H9 (cell line): ENCODE data around the gene ANKRD12. TPM values are rescaled to one million over a fixed set of nuclear protein-coding genes. Genes with fewer than 3 reads are reported as not detected.

Source experiments
- DNase-seq: peaks from one replicate; pipeline ENCODE4 v3.0.0-alpha.2; 2017
- H2AFZ ChIP-seq: one replicate; pipeline ENCODE4 v1.6.1; 2013; ENCODE audit warnings: mild to moderate bottlenecking, low read length, control low read depth, moderate library complexity
- H2AK5ac ChIP-seq: 2 replicates; pipeline ENCODE4 v1.6.1; 2013; ENCODE audit warnings: low read length, control low read depth, mixed read lengths; ENCODE audit not compliant: insufficient read length
- H2BK120ac ChIP-seq: one replicate; pipeline ENCODE4 v1.6.1; 2013; ENCODE audit warnings: low read depth, mild to moderate bottlenecking, low read length, control low read depth, inconsistent platforms; ENCODE audit not compliant: poor library complexity, severe bottlenecking
- H2BK12ac ChIP-seq: 2 replicates; pipeline ENCODE4 v1.6.1; 2013; ENCODE audit warnings: low read length, control low read depth, mixed read lengths, low read depth; ENCODE audit not compliant: insufficient read length
- H2BK15ac ChIP-seq: 2 replicates; pipeline ENCODE4 v1.6.1; 2013; ENCODE audit warnings: low read depth, low read length, control low read depth
- H2BK20ac ChIP-seq: one replicate; pipeline ENCODE4 v1.6.1; 2013; ENCODE audit warnings: low read depth, mild to moderate bottlenecking, low read length, control low read depth, inconsistent platforms; ENCODE audit not compliant: poor library complexity, severe bottlenecking
- H2BK5ac ChIP-seq: 2 replicates; pipeline ENCODE4 v1.6.1; 2013; ENCODE audit warnings: low read length, control low read depth, mixed read lengths; ENCODE audit not compliant: insufficient read length
- H3K14ac ChIP-seq: 2 replicates; pipeline ENCODE4 v1.6.1; 2013; ENCODE audit warnings: low read length, control low read depth; ENCODE audit not compliant: insufficient read depth
- H3K18ac ChIP-seq: 2 replicates; pipeline ENCODE4 v1.6.1; 2013; ENCODE audit warnings: low read depth, mild to moderate bottlenecking, mixed read lengths, low read length, control low read depth; ENCODE audit not compliant: insufficient read length
- H3K23ac ChIP-seq: 2 replicates; pipeline ENCODE4 v1.6.1; 2013; ENCODE audit warnings: low read length, control low read depth, mixed read lengths, low read depth; ENCODE audit not compliant: insufficient read length
- H3K23me2 ChIP-seq: 2 replicates; pipeline ENCODE4 v1.6.1; 2013; ENCODE audit warnings: low read depth, mild to moderate bottlenecking, mixed read lengths, low read length, control low read depth; ENCODE audit not compliant: insufficient read length, poor library complexity, severe bottlenecking
- H3K27ac ChIP-seq: 2 replicates; pipeline ENCODE4 v1.5.1; 2013; ENCODE audit warnings: low read length, control low read depth, mixed read lengths, low read depth; ENCODE audit not compliant: insufficient read length
- H3K27me3 ChIP-seq: 2 replicates; pipeline ENCODE4 v1.6.1; 2013; ENCODE audit warnings: low read length, control low read depth, inconsistent platforms; ENCODE audit not compliant: insufficient read depth
- H3K4ac ChIP-seq: 2 replicates; pipeline ENCODE4 v1.6.1; 2013; ENCODE audit warnings: low read depth, mild to moderate bottlenecking, control low read depth, inconsistent platforms, low read length, moderate library complexity
- H3K4me1 ChIP-seq: 2 replicates; pipeline ENCODE4 v1.6.1; 2013; ENCODE audit warnings: low read length, control low read depth, inconsistent platforms; ENCODE audit not compliant: insufficient read depth
- H3K4me2 ChIP-seq: 2 replicates; pipeline ENCODE4 v1.6.1; 2013; ENCODE audit warnings: low read length, control low read depth, mixed read lengths; ENCODE audit not compliant: insufficient read length, insufficient read depth
- H3K56ac ChIP-seq: 2 replicates; pipeline ENCODE4 v1.6.1; 2013; ENCODE audit warnings: low read depth, mild to moderate bottlenecking, mixed read lengths, low read length, control low read depth; ENCODE audit not compliant: insufficient read length
- H3K79me1 ChIP-seq: 2 replicates; pipeline ENCODE4 v1.6.1; 2013; ENCODE audit warnings: low read depth, mild to moderate bottlenecking, moderate library complexity, low read length, control low read depth, inconsistent platforms; ENCODE audit not compliant: insufficient read depth, poor library complexity, severe bottlenecking
- H3K79me2 ChIP-seq: 2 replicates; pipeline ENCODE4 v1.6.1; 2013; ENCODE audit warnings: low read length, control low read depth, inconsistent platforms; ENCODE audit not compliant: insufficient read depth
- H3K9ac ChIP-seq: 2 replicates; pipeline ENCODE4 v1.6.1; 2013; ENCODE audit warnings: low read length, control low read depth, mixed read lengths; ENCODE audit not compliant: insufficient read length; ENCODE audit errors: extremely low read depth
- H3K9me3 ChIP-seq: one replicate; pipeline ENCODE4 v1.6.1; 2013; ENCODE audit warnings: low read depth, low read length, inconsistent platforms; ENCODE audit not compliant: control insufficient read depth
- H3T11ph ChIP-seq: one replicate; pipeline ENCODE4 v1.6.1; 2013; ENCODE audit warnings: mild to moderate bottlenecking, low read length, control low read depth, inconsistent platforms
- H4K20me1 ChIP-seq: one replicate; pipeline ENCODE4 v1.6.1; 2013; ENCODE audit not compliant: control insufficient read depth, insufficient read length, insufficient read depth
- H4K5ac ChIP-seq: 2 replicates; pipeline ENCODE4 v1.6.1; 2013; ENCODE audit warnings: low read depth, mild to moderate bottlenecking, mixed read lengths, low read length, control low read depth; ENCODE audit not compliant: insufficient read length
- H4K8ac ChIP-seq: replicated peaks from 2 replicates; pipeline ENCODE4 v1.6.1; 2013; ENCODE audit warnings: low read length, control low read depth, mixed read lengths, low read depth; ENCODE audit not compliant: insufficient read length
- H4K91ac ChIP-seq: 2 replicates; pipeline ENCODE4 v1.6.1; 2013; ENCODE audit warnings: low read depth, mild to moderate bottlenecking, moderate library complexity, mixed read lengths, low read length, control low read depth; ENCODE audit not compliant: insufficient read length
- H3K27ac Mint-ChIP-seq, 3 experiments: 2 replicates in 2 of 3; 3 replicates in 1 of 3; pipeline ENCODE4 v1.8.0; 2020 to 2021; ENCODE audit warnings: mixed read lengths in 3 of 3, mild to moderate bottlenecking in 1 of 3, moderate library complexity in 1 of 3
- H3K27me3 Mint-ChIP-seq: 2 replicates; pipeline ENCODE4 v1.8.0; 2021; ENCODE audit warnings: low read depth, mild to moderate bottlenecking, moderate library complexity, mixed read lengths
- H3K36me3 Mint-ChIP-seq, 3 experiments: 2 replicates in 2 of 3; 3 replicates in 1 of 3; pipeline ENCODE4 v1.8.0; 2020 to 2021; ENCODE audit warnings: low read depth in 3 of 3, mixed read lengths in 3 of 3; ENCODE audit not compliant: insufficient read depth in 1 of 3
- H3K4me1 Mint-ChIP-seq, 2 experiments: 2 replicates each; pipeline ENCODE4 v1.8.0; 2020; ENCODE audit warnings: mixed read lengths in 2 of 2
- H3K4me3 Mint-ChIP-seq, 2 experiments: 2 replicates in 1 of 2; 3 replicates in 1 of 2; pipeline ENCODE4 v1.8.0; 2020 to 2021; ENCODE audit warnings: mild to moderate bottlenecking in 2 of 2, mixed read lengths in 2 of 2, moderate library complexity in 1 of 2
- H3K9me3 Mint-ChIP-seq, 2 experiments: 2 replicates in 1 of 2; 3 replicates in 1 of 2; pipeline ENCODE4 v1.8.0; 2020; ENCODE audit warnings: mild to moderate bottlenecking in 2 of 2, mixed read lengths in 2 of 2, moderate library complexity in 1 of 2
- CTCF ChIP-seq: fragments of 200-600 bp; sonication (generic); conservative IDR thresholded peaks from 3 replicates; pipeline ENCODE4 v1.8.0; 2021; ENCODE audit warnings: antibody characterized with exemption, mild to moderate bottlenecking
- WGBS: extraction: QIAGEN DNeasy Blood & Tissue Kit; methylation state at CpG from one replicate; pipeline ENCODE4 v1.1.7; 2013; ENCODE audit warnings: missing lambda C conversion rate, low lambda C conversion rate, mixed read lengths; ENCODE audit not compliant: insufficient read length; ENCODE audit errors: extremely low coverage; 5-methylcytosine and 5-hydroxymethylcytosine counted together
- total RNA-seq: library from RNA; stranded (reverse); gene quantifications from 2 replicates; pipeline ENCODE4 v1.2.1, GENCODE V29; 2021

Gene ANKRD12
- total RNA-seq, 1 experiment from 2014 or later, result 38.9 TPM

- Mint-ChIP-seq H3K27ac (peak overlapping the region in 1 of 3 experiments; percentile 41; a peak in 1 of 7 replicates), H3K4me3 (no peak overlapping the region), H3K4me1 (peaks cover 10 to 11% of the 10 kb centered on the region in 2 experiments), H3K9me3 (no peaks in the 10 kb centered on the region), H3K36me3 (no peaks in the 10 kb centered on the region), H3K27me3 (no peaks in the 10 kb centered on the region)
- no peak overlapping the region for H4K5ac ChIP-seq
- no peak overlapping the region for H2BK5ac ChIP-seq
- H3K23ac ChIP-seq, result no peak overlapping the region
- no peak overlapping the region for H3K4me2 ChIP-seq
- H2AFZ ChIP-seq, result no peak overlapping the region
- H4K8ac ChIP-seq, result no peak overlapping the region
- no peak overlapping the region for H2BK20ac ChIP-seq
- H2AK5ac ChIP-seq, result no peak overlapping the region
- no peak overlapping the region for H2BK15ac ChIP-seq
- H3K9me3 ChIP-seq, result no peaks in the 10 kb centered on the region
- H3K18ac ChIP-seq, result no peak overlapping the region
- H4K91ac ChIP-seq, result no peak overlapping the region
- H4K20me1 ChIP-seq, result no peaks in the 10 kb centered on the region
- no peaks in the 10 kb centered on the region for H3K4me1 ChIP-seq
- no peak overlapping the region for H2BK12ac ChIP-seq
- no peak overlapping the region for H3T11ph ChIP-seq
- no peak for DNase-seq
- no peak overlapping the region for H3K4ac ChIP-seq
- no peaks in the 10 kb centered on the region for H3K27me3 ChIP-seq
- no peak overlapping the region for H3K14ac ChIP-seq
- H3K79me2 ChIP-seq, result peaks cover 4% of the 10 kb centered on the region; the same call in 1 of the 2 replicates
- H3K23me2 ChIP-seq, result no peaks in the 10 kb centered on the region
- peaks cover 5% of the 10 kb centered on the region for H3K79me1 ChIP-seq
- no peak for TF ChIP-seq CTCF
- H3K9ac ChIP-seq, result no peak overlapping the region
- no peak overlapping the region for H3K27ac ChIP-seq
- WGBS, result no CpG with 5 or more reads among the region's 5 CpGs
- H3K56ac ChIP-seq, result no peak overlapping the region
- H2BK120ac ChIP-seq, result no peak overlapping the region
Observed at GRCh38 chr18:9150121-9150520, 13.5 kb downstream of the ANKRD12 start.
